ENCODE results near the gene MB.

Gene MB

GRCh38 chr22:35590634-35591295 is 26.4 kb downstream of the MB start:
- no peak overlapping the region for H3K4me2 ChIP-seq (ENCODE audit: low read length)
- H3K56ac ChIP-seq (ENCODE audit: low read length): no peak overlapping the region
- peak overlapping the region; percentile 46 for H3K18ac ChIP-seq (ENCODE audit: low read length)
- H2BK120ac ChIP-seq (ENCODE audit: low read depth, low read length): no peak overlapping the region
- no peak for DNase-seq
- H3K36me3 ChIP-seq (ENCODE audit: control insufficient read depth, insufficient read depth, low read length): no peaks in the 10 kb centered on the region
- H3K79me1 ChIP-seq (ENCODE audit: low read length): no peaks in the 10 kb centered on the region
- no peaks in the 10 kb centered on the region for H3K79me2 ChIP-seq (ENCODE audit: control insufficient read depth, insufficient read depth, low read length)
- H3K9ac ChIP-seq (ENCODE audit: low read length): no peak overlapping the region
- H4K8ac ChIP-seq (ENCODE audit: low read depth, low read length): no peak overlapping the region
- no CpG with 5 or more reads among the region's 13 CpGs for WGBS (ENCODE audit: extremely low coverage, insufficient coverage, low lambda C conversion rate)
- H3K4me3 ChIP-seq (ENCODE audit: low read length): no peak overlapping the region
- H4K5ac ChIP-seq (ENCODE audit: low read length): no peak overlapping the region
- no peak overlapping the region for H3K4ac ChIP-seq (ENCODE audit: low read depth, low read length)
- H3K27me3 ChIP-seq (ENCODE audit: insufficient read depth, low read length, poor library complexity): no peaks in the 10 kb centered on the region
- no peak overlapping the region for H3K27ac ChIP-seq (ENCODE audit: low read depth, low read length)
- no peak overlapping the region for H2BK5ac ChIP-seq (ENCODE audit: low read length)
- peaks cover 3% of the 10 kb centered on the region for H3K4me1 ChIP-seq (ENCODE audit: control insufficient read depth, low read depth, low read length)
- no peak overlapping the region for H2AK5ac ChIP-seq (ENCODE audit: low read length)
- H2BK15ac ChIP-seq (replicated peaks; ENCODE audit: low read depth): no peak overlapping the region
- H3K23ac ChIP-seq (ENCODE audit: low read length): no peak overlapping the region

GRCh38 chr22:35589756-35590093 is 27.4 kb downstream of the MB start:
- H3K56ac ChIP-seq (ENCODE audit: low read length): peak overlapping the region; percentile 69
- no CpG with 5 or more reads among the region's 6 CpGs for WGBS (ENCODE audit: extremely low coverage, insufficient coverage, low lambda C conversion rate)
- DNase-seq: no peak
- H3K27ac ChIP-seq (ENCODE audit: low read depth, low read length): peak overlapping the region; percentile 53
- no peak overlapping the region for H3K4me3 ChIP-seq (ENCODE audit: low read length)
- no peak overlapping the region for H4K8ac ChIP-seq (ENCODE audit: low read depth, low read length)
- no peak overlapping the region for H3K4ac ChIP-seq (ENCODE audit: low read depth, low read length)
- H2BK5ac ChIP-seq (ENCODE audit: low read length): no peak overlapping the region
- H3K9ac ChIP-seq (ENCODE audit: low read length): no peak overlapping the region
- H3K36me3 ChIP-seq (ENCODE audit: control insufficient read depth, insufficient read depth, low read length): no peaks in the 10 kb centered on the region
- H3K23ac ChIP-seq (ENCODE audit: low read length): no peak overlapping the region
- no peaks in the 10 kb centered on the region for H3K27me3 ChIP-seq (ENCODE audit: insufficient read depth, low read length, poor library complexity)
- H3K4me1 ChIP-seq (ENCODE audit: control insufficient read depth, low read depth, low read length): peaks cover 3% of the 10 kb centered on the region
- H3K79me1 ChIP-seq (ENCODE audit: low read length): no peaks in the 10 kb centered on the region
- H3K4me2 ChIP-seq (ENCODE audit: low read length): no peak overlapping the region
- H2AK5ac ChIP-seq (ENCODE audit: low read length): no peak overlapping the region
- H4K5ac ChIP-seq (ENCODE audit: low read length): no peak overlapping the region
- H2BK15ac ChIP-seq (replicated peaks; ENCODE audit: low read depth): no peak overlapping the region
- H2BK120ac ChIP-seq (ENCODE audit: low read depth, low read length): no peak overlapping the region
- no peak overlapping the region for H3K18ac ChIP-seq (ENCODE audit: low read length)
- H3K79me2 ChIP-seq (ENCODE audit: control insufficient read depth, insufficient read depth, low read length): no peaks in the 10 kb centered on the region

GRCh38 chr22:35589071-35589755 is 27.9 kb downstream of the MB start:
- Histone ChIP-seq H3K27ac (ENCODE audit: low read depth, low read length) (peak overlapping the region; percentile 53), H3K9ac (ENCODE audit: low read length) (no peak overlapping the region), H4K5ac (ENCODE audit: low read length) (no peak overlapping the region), H3K4me2 (ENCODE audit: low read length) (no peak overlapping the region), H3K56ac (ENCODE audit: low read length) (peak overlapping the region; percentile 69), H2BK15ac (replicated peaks; ENCODE audit: low read depth) (no peak overlapping the region), H2AK5ac (ENCODE audit: low read length) (no peak overlapping the region), H2BK5ac (ENCODE audit: low read length) (peak overlapping the region; percentile 38), H3K79me2 (ENCODE audit: control insufficient read depth, insufficient read depth, low read length) (no peaks in the 10 kb centered on the region), H3K18ac (ENCODE audit: low read length) (no peak overlapping the region), H3K79me1 (ENCODE audit: low read length) (no peaks in the 10 kb centered on the region), H3K4ac (ENCODE audit: low read depth, low read length) (no peak overlapping the region), H4K8ac (ENCODE audit: low read depth, low read length) (no peak overlapping the region), H3K23ac (ENCODE audit: low read length) (peak overlapping the region; percentile 10), H3K36me3 (ENCODE audit: control insufficient read depth, insufficient read depth, low read length) (no peaks in the 10 kb centered on the region), H3K4me3 (ENCODE audit: low read length) (no peak overlapping the region), H3K27me3 (ENCODE audit: insufficient read depth, low read length, poor library complexity) (no peaks in the 10 kb centered on the region), H3K4me1 (ENCODE audit: control insufficient read depth, low read depth, low read length) (peaks cover 3% of the 10 kb centered on the region), H2BK120ac (ENCODE audit: low read depth, low read length) (no peak overlapping the region)
- peak; percentile 98 for DNase-seq
- WGBS (ENCODE audit: extremely low coverage, insufficient coverage, low lambda C conversion rate): no CpG with 5 or more reads among the region's 11 CpGs

GRCh38 chr22:35587896-35588295 is 29.2 kb downstream of the MB start:
- no peak overlapping the region for H4K5ac ChIP-seq (ENCODE audit: low read length)
- H3K9ac ChIP-seq (ENCODE audit: low read length): no peak overlapping the region
- H3K4me2 ChIP-seq (ENCODE audit: low read length): no peak overlapping the region
- no peak for DNase-seq
- H3K4me1 ChIP-seq (ENCODE audit: control insufficient read depth, low read depth, low read length): peaks cover 3% of the 10 kb centered on the region
- H2AK5ac ChIP-seq (ENCODE audit: low read length): no peak overlapping the region
- H2BK5ac ChIP-seq (ENCODE audit: low read length): no peak overlapping the region
- H3K79me1 ChIP-seq (ENCODE audit: low read length): no peaks in the 10 kb centered on the region
- no peaks in the 10 kb centered on the region for H3K27me3 ChIP-seq (ENCODE audit: insufficient read depth, low read length, poor library complexity)
- no peak overlapping the region for H3K4ac ChIP-seq (ENCODE audit: low read depth, low read length)
- no peak overlapping the region for H2BK120ac ChIP-seq (ENCODE audit: low read depth, low read length)
- no peak overlapping the region for H3K18ac ChIP-seq (ENCODE audit: low read length)
- no peak overlapping the region for H3K4me3 ChIP-seq (ENCODE audit: low read length)
- no CpG with 5 or more reads among the region's 5 CpGs for WGBS (ENCODE audit: extremely low coverage, insufficient coverage, low lambda C conversion rate)
- no peak overlapping the region for H3K27ac ChIP-seq (ENCODE audit: low read depth, low read length)
- no peaks in the 10 kb centered on the region for H3K79me2 ChIP-seq (ENCODE audit: control insufficient read depth, insufficient read depth, low read length)
- no peak overlapping the region for H3K23ac ChIP-seq (ENCODE audit: low read length)
- no peak overlapping the region for H4K8ac ChIP-seq (ENCODE audit: low read depth, low read length)
- H2BK15ac ChIP-seq (replicated peaks; ENCODE audit: low read depth): no peak overlapping the region
- no peak overlapping the region for H3K56ac ChIP-seq (ENCODE audit: low read length)
- no peaks in the 10 kb centered on the region for H3K36me3 ChIP-seq (ENCODE audit: control insufficient read depth, insufficient read depth, low read length)

GRCh38 chr22:35587447-35587870 is 29.7 kb downstream of the MB start:
- DNase-seq: no peak
- Histone ChIP-seq H3K4me1 (ENCODE audit: control insufficient read depth, low read depth, low read length) (peaks cover 3% of the 10 kb centered on the region), H3K4me3 (ENCODE audit: low read length) (no peak overlapping the region)

DNA sequence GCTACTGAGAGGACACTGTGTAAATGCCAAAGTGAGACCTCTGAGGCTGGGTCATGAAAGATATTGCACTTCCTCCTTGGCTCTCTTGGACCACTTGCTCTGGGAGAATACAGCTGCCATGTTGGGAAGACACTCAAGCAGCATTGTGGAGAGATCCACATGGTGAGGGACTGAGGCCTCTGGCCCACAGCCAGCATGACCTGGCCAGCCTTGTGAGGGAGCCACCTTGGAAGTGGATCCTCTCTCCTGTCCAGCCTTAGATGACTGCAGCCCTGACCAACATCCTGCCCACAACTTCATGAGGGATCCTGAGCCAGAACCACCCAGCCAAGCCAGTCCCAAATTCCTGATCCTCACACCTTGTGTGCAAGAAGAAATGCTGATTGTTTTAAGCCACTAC is 30.4 kb downstream of the MB start:
- no peak overlapping the region for H3K4me3 ChIP-seq (ENCODE audit: low read length)
- H3K56ac ChIP-seq (ENCODE audit: low read length): no peak overlapping the region
- no peak overlapping the region for H2AK5ac ChIP-seq (ENCODE audit: low read length)
- no peak overlapping the region for H2BK15ac ChIP-seq (replicated peaks; ENCODE audit: low read depth)
- no peaks in the 10 kb centered on the region for H3K36me3 ChIP-seq (ENCODE audit: control insufficient read depth, insufficient read depth, low read length)
- no peak overlapping the region for H2BK5ac ChIP-seq (ENCODE audit: low read length)
- no peak overlapping the region for H3K4me2 ChIP-seq (ENCODE audit: low read length)
- H3K4me1 ChIP-seq (ENCODE audit: control insufficient read depth, low read depth, low read length): peaks cover 3% of the 10 kb centered on the region
- no peaks in the 10 kb centered on the region for H3K79me2 ChIP-seq (ENCODE audit: control insufficient read depth, insufficient read depth, low read length)
- H3K18ac ChIP-seq (ENCODE audit: low read length): no peak overlapping the region
- DNase-seq: no peak
- H3K9ac ChIP-seq (ENCODE audit: low read length): no peak overlapping the region
- H3K27me3 ChIP-seq (ENCODE audit: insufficient read depth, low read length, poor library complexity): no peaks in the 10 kb centered on the region
- no peaks in the 10 kb centered on the region for H3K79me1 ChIP-seq (ENCODE audit: low read length)
- no peak overlapping the region for H3K4ac ChIP-seq (ENCODE audit: low read depth, low read length)
- no peak overlapping the region for H3K23ac ChIP-seq (ENCODE audit: low read length)
- no peak overlapping the region for H2BK120ac ChIP-seq (ENCODE audit: low read depth, low read length)
- H3K27ac ChIP-seq (ENCODE audit: low read depth, low read length): no peak overlapping the region
- no peak overlapping the region for H4K5ac ChIP-seq (ENCODE audit: low read length)
- H4K8ac ChIP-seq (ENCODE audit: low read depth, low read length): no peak overlapping the region

More at GRCh38 chr22:35587447-35587870, 29.7 kb downstream of the MB start:
- Histone ChIP-seq H3K4ac (ENCODE audit: low read depth, low read length) (no peak overlapping the region), H3K79me1 (ENCODE audit: low read length) (no peaks in the 10 kb centered on the region), H3K27ac (ENCODE audit: low read depth, low read length) (no peak overlapping the region), H2BK5ac (ENCODE audit: low read length) (no peak overlapping the region), H3K27me3 (ENCODE audit: insufficient read depth, low read length, poor library complexity) (no peaks in the 10 kb centered on the region), H2AK5ac (ENCODE audit: low read length) (no peak overlapping the region), H4K8ac (ENCODE audit: low read depth, low read length) (no peak overlapping the region), H4K5ac (ENCODE audit: low read length) (no peak overlapping the region), H3K4me2 (ENCODE audit: low read length) (no peak overlapping the region), H2BK120ac (ENCODE audit: low read depth, low read length) (no peak overlapping the region), H3K36me3 (ENCODE audit: control insufficient read depth, insufficient read depth, low read length) (no peaks in the 10 kb centered on the region), H3K23ac (ENCODE audit: low read length) (no peak overlapping the region), H3K79me2 (ENCODE audit: control insufficient read depth, insufficient read depth, low read length) (no peaks in the 10 kb centered on the region), H2BK15ac (replicated peaks; ENCODE audit: low read depth) (no peak overlapping the region), H3K9ac (ENCODE audit: low read length) (no peak overlapping the region), H3K18ac (ENCODE audit: low read length) (no peak overlapping the region), H3K56ac (ENCODE audit: low read length) (no peak overlapping the region)
- WGBS (ENCODE audit: extremely low coverage, insufficient coverage, low lambda C conversion rate): no CpG with 5 or more reads among the region's 6 CpGs
